GM21786 (cell line): ENCODE measurements around the gene NSUN3.
"Not testable (repeated sequence)": the region's sequence is repeated elsewhere in the genome, so short reads cannot be mapped to it uniquely, and the experiment has no call there.

Source experiments
- ATAC-seq: cut with Tn5 transposase; IDR thresholded peaks from one replicate; pipeline ENCODE4 v1.9.1; 2021; ENCODE audit not compliant: unreplicated experiment

Gene NSUN3

DNA sequence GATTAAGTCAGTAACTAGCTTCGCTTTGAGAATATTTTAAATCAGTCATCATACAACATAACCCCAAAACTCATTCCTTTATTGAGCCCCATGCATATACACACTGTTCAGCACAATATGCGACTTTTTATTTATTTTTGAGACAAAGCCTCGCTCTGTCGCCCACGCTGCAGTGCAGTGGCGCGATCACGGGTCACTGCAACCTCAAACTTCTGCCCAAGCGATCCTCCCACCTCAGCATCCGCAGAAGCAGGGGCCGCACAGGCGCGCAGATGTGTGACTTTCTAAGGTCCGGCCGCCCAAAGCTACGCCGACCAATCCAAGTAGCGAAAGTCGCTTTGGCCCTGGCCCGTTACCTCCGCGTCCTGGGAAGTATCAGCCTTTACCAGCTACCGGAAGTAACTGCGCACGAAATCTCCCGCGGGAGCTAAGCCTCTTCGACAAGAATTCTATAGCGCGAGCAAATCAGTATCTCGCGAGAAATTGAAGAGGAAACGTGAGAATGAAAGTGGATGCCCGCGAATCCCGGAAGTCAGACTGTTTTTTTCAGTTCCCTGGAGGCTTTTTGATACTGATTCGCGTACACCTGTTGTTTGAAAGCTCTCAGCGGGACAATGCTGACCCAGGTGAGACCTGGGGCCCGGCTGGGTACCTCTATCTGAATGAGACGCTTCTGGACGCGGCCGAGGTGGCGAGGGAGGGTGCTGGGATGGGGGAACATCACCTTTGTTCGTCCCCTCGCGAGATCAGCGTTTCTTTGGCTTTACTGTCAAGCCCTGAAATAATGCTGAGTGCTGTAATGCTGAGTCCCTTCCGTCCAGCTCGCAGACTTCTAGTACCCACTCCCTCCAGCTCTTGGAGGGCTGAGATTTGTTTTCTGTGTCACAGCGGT lies at the start of gene NSUN3, which contains the start of gene DHFR2:
TSS of gene NSUN3 (plus strand) at position 549 of the 892 bp plus-strand sequence. CDS start at position 615, 66 bp downstream.
TSS of gene DHFR2 (minus strand) at position 404 of the 892 bp plus-strand sequence. CDS start 1,405 bp downstream, outside the sequence.
- peak; percentile 94 for ATAC-seq

DNA sequence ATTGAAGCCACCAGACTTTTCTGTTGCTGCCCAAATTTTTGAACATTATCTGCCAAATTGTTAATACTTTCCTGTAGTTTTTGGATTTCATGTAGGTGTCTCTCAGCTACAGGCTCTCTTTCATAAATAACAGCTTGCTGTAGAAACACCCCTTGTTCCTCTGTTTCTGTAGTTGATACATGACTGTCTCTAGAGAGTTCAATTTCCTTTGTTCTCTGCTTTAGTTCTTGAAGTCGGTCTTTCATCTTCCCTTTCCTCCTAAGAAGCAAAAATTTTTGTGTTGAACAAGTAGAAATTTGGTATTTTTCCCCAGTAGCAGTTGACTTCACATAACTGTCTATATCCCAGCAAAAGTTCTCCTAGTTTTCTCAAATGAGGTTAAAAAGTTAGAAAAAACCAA lies 47.8 kb upstream of the NSUN3 start:
- ATAC-seq = no peak

DNA sequence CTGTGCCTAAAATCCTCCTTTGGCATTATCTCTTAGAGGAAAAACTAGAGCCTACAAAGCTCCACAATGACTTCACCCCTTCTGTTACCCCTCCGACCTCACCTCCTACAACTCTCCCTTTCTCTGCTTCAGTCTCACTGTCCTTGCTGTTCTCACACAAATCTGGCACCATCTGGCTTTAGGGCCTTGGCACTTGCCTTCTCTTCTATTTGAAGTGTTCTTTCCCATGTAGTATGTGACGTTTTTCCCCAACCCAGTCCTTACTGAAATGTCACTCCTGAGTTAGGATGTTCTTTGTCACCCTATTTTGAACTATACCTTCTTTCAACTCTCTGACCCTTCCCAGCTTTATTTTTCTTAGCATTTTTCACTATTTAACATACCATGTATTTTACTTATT lies 43.2 kb upstream of the NSUN3 start:
- ATAC-seq = no peak

DNA sequence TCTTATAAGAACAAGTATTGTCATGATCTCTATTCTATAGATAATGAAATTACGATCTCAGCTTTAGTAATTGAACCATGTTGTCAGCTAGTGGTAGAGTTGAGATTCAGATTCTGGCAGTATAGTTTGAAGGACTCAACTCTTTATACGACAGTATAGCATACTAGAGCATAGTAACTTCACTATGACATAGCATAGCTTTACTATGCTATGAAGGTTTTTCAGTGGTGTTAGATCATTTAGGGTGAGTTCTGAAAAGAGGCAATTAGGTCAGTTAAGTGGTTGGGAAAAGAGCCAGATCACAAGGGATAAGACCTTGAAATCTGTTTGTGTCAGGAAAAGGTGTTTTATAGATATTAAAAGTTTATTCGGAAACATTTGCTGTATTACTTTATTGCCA lies 42.6 kb upstream of the NSUN3 start:
- ATAC-seq = no peak

DNA sequence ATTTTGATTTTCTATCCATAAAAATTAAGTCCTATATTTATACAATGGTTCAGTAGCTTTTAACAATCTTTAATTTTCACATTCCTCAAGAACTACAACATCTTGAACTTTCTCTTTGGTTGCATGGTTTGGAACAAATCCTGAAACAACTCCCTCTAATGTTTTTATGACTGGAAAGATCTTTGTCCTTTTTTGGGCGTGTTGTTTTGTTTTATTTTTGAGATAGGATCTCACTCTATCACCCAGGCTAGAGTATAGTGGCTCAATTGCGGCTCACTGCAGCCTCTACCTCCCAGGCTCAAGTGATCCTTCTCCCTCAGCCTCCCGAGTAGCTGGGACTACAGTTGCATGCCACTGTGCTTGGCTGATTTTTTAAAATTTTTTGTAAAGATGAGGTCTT lies 38.5 kb upstream of the NSUN3 start:
- ATAC-seq = no peak

DNA sequence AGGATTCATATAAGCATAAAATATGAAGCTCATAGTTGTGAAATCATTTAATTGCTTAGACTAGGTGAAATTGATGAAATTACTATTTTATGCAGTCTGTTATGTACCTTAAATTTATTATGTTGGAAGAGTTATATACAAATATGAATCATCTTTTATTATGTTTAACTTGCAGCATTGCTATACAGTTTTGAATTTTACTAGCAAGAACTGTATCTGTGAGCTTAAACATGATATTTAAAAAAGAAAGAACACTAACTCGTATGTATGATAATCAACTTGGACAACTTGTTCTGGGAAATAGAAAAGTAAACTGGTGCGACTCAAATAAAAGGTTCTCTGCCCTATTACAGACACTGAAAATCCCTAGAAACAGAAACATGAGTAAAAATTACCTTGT lies 36.2 kb upstream of the NSUN3 start:
- ATAC-seq = no peak

DNA sequence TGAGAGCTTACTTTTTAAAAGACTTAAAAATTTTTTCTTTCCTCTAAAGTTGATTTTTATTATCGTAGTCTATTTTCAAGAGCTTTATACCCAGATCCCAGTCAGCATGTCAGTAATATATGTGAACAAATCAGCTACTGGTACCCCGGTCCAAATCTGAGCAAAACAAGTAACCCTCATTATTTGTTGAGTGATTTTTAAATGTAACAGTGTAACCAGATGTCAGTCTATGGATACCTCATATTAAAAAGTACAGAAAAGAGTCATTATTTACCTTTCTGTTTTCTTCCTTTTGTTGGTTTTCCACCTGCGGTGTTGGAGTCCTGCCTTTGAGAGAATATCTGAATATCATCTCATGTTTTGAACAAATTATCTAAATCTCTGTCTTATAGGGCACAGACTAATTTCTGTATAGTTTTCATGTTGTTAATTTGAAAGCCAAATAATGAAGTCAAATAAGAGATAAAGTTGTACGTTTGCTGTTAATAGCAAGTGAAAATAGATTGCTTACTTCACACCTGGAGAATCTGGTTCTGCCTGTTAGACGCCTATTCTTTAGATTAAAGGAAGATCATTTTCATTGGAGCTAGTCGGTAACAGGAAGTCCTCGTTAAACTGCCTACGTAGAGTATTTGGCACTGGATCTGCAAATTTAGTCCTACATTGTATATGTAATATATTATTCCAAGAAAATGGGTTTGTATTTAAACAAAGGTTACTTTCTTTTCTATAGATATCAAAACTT lies 34.6 kb upstream of the NSUN3 start, which contains the start of gene STX19:
TSS of gene STX19 (minus strand) at position 505 of the 745 bp plus-strand sequence. CDS start 13,328 bp downstream, outside the sequence.
- no peak for ATAC-seq

DNA sequence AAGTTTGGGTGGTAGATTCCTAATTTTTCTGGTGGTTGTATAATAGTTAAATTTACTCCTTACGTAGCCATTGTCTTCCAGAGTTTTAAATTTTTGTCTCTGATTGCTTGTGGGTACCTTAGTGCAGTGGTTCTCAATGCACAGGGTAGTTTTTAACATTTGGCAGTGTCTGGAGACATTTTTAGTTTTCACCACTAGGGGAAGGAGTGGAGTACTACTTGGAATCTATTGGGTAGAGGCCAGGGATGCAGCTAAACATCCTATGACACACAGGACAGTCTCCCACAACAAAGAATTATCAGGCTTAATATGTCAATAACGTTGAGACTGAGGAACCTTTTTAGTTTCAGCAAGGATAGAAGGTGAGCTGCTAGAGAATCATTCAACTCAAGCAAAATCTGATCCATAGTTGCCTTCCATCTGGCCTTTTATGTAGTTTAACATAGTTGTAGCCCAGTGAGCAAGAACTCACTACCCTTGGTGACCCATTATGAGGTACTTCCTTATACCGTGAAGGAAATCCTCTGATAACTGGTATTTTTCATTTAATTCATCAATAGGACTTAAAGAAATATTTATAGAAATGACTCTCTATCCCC lies 25.9 kb upstream of the NSUN3 start:
- peak; percentile 80 for ATAC-seq

DNA sequence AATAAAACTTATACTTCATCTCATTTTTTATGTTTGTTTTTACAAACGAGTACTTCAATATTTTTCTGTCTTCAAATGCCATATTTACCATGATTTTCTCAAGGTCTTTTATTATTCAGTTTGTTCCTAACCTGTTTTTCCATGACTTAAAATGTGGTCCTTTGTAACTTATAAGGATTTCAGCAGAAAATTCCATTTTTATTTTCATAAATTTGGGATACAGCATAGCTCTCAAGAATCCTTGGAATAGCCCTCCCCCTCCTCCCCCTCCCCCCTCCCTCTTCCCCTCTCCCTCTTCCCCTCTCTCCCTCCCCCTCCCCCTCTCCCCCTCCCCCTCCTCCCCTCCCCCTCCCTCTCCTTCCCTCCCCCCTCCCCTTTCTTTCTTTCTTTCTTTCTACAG lies 19.6 kb upstream of the NSUN3 start:
- no peak for ATAC-seq

DNA sequence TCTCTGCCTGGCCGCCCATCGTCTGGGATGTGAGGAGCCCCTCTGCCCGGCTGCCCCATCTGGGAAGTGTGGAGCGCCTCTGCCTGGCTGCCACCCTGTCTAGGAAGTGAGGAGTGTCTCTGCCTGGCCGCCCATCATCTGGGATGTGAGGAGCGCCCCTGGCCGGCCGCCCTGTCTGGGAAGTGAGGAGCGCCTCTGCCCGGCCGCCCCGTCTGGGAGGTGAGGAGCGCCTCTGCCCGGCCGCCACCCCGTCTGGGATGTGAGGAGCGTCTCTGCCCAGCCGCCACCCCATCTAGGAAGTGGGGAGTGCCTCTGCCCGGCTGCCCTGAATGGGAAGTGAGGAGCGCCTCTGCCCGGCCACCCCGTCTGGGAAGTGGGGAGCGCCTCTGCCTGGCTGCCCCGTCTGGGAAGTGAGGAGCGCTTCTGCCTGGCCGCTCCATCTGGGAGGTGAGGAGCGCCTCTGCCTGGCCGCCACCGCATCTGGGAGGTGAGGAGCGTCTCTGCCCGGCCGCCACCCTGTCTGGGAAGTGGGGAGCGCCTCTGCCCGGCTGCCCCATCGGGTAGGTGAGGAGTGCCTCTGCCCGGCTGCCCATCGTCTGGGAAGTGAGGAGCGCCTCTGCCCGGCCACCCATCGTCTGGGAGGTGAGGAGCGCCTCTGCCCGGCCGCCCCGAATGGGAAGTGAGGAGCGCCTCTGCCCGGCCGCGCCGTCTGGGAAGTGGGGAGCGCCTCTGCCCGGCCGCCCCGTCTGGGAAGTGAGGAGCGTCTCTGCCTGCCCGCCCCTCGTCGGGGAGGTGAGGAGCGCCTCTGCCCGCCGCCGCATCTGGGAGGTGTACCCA lies 18.5 kb upstream of the NSUN3 start:
- not testable (repeated sequence) for ATAC-seq

DNA sequence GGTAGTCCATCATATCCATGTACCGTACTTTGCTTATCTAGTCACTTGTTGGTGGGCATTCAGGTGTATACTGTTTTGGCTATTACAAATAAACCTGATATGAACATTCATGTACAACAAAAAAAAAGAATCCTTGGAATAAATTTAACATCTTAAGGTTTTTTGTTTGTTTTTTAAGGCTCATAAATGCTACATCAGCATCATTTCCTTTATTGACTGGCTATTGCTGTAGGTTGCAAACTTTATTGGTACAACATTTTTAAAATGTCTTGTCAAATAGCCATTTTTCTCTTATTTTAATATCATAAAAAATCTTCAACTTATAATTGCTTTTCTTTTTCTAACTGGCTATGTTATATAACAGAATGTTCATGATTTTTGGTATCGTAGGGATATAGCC lies 16.3 kb upstream of the NSUN3 start:
- no peak for ATAC-seq

DNA sequence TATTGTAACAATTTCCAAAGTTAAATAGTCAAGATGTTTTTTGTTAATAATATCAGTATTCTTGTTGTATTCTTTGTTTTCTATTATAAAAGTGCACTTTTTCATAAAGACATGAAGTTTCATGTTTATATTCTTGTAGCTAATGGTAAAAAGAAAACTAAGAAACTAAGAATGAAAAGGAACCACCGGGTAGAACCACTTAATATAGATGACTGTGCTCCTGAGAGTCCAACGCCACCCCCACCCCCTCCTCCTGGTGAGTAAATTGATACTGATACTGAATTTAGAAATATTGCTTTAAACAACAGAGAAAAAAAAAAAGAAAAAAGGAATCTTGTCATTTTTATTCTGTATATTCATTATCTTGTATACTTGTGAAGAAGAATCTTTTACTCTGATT lies 13.6 kb upstream of the NSUN3 start:
- ATAC-seq = no peak

DNA sequence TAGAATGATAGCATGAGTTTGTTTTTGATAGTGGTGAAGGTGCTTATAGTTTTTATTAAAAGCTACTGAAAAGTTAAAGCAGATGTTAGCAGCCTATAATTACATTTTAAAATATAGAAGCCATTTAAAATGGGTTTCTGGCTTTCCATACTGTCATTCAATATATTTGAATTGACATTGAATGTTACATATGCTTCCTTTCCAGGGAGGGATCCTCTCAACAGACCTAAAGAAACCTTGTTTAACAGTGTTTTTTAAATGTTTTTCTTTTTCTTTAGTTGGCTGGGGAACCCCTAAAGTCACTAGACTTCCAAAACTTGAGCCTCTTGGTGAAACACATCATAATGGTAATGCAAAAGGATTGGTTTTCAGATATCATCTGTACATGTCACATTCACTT lies 12.3 kb upstream of the NSUN3 start:
- no peak for ATAC-seq

DNA sequence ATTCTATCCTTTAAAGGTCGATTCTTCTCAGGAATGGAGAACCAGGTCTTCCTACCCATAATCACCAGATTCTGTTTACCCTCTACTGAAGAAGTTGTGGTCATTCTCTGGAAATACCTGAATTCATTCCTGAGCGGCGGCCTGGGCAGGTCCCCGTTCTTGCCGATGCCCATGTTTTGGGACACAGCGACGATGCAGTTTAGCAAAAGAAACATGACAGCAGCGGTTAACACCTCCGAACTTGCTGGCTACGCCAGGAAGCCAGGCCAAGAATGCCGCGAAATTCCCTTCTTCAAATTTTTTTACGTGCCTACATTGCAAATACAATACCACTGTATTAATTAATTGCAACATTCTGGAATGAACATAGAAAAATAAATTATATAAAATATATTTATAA lies 1.6 kb upstream of the NSUN3 start:
- no peak for ATAC-seq

DNA sequence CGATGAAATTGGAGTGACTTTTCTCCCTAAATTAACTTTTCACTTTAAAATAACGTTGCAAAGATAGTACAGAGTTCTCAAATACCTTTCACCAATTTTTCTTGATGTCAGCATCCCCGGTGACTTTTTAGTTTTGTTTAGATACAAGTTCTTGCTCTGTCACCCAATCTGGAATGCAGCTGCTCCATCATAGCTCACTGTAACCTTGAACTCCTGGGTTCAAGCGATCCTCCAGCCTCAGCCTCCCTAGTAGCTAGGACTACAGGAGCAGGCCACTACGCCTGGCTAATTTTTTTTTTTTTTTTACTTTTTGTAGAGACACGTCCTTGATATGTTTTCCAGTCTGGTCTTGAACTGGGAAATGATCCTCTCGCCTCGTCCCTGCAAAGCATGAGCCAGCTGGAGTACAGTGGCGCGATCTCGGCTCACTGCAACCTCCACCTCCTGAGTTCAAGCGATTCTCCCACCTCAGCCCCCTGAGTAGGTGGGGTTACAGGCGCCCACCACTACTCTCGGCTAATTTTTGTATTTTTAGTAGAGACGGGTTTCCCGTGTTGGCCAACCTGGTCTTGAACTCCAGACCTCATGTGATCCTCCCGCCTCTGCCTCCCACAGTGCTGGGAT lies 747 bp downstream of the NSUN3 start:
- ATAC-seq = no peak

DNA sequence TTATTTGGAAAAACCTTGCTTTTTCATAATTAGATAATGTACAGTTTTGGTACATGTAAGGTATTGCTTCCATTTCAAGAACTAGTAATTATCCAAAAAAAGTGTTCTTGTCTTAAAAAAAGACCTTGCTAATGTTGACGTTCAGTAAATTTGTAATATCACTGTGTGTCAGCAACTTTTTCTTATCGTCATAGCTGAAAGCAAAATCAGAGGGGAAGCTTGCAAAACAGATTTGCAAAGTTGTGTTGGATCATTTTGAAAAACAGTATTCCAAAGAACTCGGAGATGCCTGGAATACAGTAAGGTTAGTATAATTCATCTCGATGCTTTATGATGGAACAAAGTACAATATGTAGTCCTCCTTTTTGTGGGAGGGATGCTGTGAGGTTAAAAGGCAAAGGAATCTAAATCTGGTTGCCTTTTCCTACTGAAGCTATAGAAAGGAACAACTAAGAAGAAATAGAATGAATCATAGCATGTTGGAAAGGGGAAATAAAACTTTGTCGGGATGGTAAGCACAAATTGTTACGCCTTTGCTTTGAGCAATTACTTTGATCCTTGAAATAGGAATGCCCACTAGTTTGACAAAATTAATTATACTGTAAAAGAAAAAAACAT lies 1.5 kb downstream of the NSUN3 start:
- no peak for ATAC-seq

DNA sequence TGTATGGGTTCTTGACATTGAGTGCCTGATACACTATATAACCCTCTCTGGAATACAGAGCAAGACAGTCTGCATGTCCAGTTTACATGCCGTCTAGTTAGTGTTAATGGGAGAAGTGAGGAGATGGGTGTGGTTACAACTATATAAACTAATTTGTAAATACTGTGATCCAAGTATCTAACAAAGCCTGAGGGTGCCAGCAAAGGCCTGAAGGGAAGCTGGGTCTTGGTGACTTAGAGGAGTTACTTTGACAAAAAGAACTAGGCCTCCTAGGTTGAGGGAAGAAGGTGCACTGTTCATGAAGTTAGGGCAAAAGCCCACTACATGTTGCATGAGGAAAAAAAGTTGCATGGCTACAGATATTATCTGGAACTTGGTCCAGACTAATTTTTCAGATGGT lies 2.3 kb downstream of the NSUN3 start:
- ATAC-seq = no peak

DNA sequence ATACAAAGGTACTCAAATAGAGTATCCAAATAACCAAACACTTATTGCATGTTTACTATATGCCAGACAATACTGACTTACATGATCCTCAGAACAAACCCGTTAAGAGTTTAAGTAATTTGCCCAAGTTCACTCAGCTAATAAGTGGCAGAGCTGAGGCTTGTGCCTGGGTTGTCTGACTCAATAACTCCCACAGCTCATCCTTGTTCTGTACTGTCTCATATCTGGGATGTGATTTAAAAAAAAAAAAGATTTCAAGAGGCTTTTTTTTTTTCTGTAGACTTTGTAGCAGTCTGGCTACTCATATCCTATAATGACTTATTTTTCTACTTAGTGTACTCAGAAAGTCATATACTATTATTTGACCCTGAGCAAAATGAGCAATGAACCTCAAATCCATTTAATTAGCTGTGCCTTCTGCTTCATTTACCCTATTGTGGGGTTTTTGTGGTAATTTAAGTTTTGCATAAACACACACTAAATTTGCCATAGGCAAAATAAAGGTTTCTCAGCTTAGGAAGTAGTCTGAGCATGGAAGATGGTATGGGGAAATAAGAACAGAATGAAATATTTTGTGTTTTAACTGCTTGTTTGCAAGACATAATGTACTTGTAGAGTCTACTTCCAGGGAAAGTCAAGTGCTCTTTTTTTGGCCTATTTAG lies 3.1 kb downstream of the NSUN3 start:
- no peak for ATAC-seq
